GM12874 (cell line): Measurements from ENCODE around the gene PSD4.

Experiments used
- TF ChIP-seq, protein P1 (sequence below): IDR thresholded peaks from 2 replicates; pipeline ENCODE4 v1.5.1; 2011; ENCODE audit warnings: low read depth, mild to moderate bottlenecking, control low read depth, low read length, moderate library complexity; ENCODE audit not compliant: insufficient read depth

PSD4 gene

DNA sequence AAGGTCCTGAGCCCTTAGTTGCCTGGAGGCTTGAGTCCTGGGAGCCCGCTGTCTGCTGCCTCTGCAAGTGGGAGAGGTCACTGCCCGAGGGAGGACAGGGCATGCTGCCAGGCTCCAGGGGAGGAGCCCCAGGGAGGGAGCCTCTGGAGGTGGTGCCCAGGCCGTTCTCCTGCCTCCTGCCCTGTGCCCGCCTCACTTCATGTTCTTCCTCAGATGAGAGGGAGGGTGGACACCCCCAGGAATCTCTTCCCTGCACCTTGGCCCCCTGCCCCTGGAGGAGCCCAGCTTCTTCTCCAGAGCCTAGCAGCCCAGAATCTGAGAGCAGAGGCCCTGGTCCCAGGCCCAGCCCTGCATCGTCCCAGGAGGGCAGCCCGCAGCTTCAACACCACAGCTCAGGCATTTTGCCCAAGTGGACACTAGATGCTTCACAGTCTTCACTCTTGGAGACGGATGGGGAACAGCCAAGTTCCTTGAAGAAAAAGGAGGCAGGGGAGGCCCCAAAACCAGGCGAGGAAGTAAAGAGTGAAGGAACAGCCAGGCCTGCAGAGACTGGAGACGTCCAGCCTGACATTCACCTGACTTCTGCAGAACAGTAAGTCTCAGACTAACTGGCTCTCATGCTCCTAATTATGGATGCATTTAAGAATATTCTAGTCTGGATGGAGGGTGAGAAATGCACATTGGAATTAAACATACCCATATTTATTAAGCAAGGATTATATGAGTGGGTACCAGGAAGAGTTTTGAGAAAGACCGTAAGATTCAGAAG is 12.1 kb downstream of the PSD4 start:
- TF ChIP-seq, protein P1, sequence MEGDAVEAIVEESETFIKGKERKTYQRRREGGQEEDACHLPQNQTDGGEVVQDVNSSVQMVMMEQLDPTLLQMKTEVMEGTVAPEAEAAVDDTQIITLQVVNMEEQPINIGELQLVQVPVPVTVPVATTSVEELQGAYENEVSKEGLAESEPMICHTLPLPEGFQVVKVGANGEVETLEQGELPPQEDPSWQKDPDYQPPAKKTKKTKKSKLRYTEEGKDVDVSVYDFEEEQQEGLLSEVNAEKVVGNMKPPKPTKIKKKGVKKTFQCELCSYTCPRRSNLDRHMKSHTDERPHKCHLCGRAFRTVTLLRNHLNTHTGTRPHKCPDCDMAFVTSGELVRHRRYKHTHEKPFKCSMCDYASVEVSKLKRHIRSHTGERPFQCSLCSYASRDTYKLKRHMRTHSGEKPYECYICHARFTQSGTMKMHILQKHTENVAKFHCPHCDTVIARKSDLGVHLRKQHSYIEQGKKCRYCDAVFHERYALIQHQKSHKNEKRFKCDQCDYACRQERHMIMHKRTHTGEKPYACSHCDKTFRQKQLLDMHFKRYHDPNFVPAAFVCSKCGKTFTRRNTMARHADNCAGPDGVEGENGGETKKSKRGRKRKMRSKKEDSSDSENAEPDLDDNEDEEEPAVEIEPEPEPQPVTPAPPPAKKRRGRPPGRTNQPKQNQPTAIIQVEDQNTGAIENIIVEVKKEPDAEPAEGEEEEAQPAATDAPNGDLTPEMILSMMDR = no peak

DNA sequence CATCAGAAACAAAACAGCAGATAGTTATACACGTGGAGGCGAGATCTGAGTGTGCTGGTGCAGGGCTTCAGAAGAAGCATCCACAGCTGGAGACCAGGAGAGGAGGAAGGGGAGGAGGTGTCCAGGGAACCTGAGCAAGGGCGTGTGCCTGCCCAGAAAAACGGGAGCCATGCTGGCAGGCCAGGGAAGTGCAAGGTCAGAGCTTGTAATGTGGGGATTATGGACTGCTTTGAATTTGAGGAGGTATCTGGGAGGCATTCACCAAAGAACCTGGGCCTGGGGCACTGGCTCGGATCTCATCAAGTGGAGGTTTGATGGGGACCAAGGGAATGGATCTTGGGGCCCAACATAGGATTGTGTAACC is 12.6 kb downstream of the PSD4 start:
- TF ChIP-seq, protein P1 = no peak

GRCh38 chr2:113187771-113188170 is 14.0 kb downstream of the PSD4 start:
- TF ChIP-seq, protein P1 = no peak

- TF ChIP-seq, protein P1 = no peak
Observed at GRCh38 chr2:113190871-113191270, 17.1 kb downstream of the PSD4 start.

DNA sequence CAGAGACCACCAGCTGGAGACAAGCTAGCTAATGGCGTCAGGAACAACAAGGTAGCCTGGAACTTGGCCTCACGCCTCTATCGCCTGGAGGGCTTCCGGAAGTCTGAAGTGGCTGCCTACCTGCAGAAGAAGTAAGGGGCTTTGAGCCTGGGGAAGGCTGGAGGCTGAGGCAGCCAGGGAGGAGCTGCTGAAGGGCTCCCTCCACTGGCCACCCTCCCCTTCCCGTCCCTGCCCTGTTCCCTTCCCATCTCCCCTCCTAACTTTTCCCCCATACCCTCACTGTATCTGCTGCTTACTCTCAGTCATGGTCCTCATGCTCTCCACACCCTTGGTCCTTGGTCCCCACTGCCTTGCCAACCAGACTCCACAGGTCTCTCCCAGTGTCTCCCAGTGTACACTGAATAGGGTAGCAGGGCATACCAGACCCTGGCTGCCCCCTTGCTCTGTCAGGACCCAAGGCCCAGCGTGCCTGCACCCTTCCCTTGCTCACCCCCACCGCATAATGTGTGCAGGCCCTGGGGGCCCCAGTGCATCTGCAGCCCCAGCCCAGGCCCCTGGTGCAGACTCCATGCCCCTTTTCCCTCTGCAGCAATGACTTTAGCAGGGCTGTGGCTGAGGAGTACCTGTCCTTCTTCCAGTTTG is 18.8 kb downstream of the PSD4 start:
- TF ChIP-seq, protein P1 = no peak

GRCh38 chr2:113195923-113196501 is 22.2 kb downstream of the PSD4 start:
- TF ChIP-seq, protein P1 = no peak

- TF ChIP-seq, protein P1 = no peak
Observed at GRCh38 chr2:113196839-113197238, 23.1 kb downstream of the PSD4 start.
